Smooth muscle cell (in vitro differentiated cells): Measurements from ENCODE around the gene ARSG. TPM values are rescaled to one million over a fixed set of nuclear protein-coding genes. Genes with fewer than 3 reads are reported as not detected.

Experiments used
- DNase-seq: peaks from one replicate; lab custom pipeline; 2025; ENCODE audit not compliant: unreplicated experiment; lab: John Stamatoyannopoulos, UW
- H2AFZ ChIP-seq: fragments of 200-600 bp; sonication (generic); 2 replicates; pipeline ENCODE4 v1.6.0; 2016; ENCODE audit warnings: antibody characterized with exemption, low read depth, mild to moderate bottlenecking
- H3F3A ChIP-seq: fragments of 200-600 bp; sonication (generic); 2 replicates; pipeline ENCODE4 v1.6.0; 2017; ENCODE audit warnings: antibody characterized with exemption, low read depth
- H3K27ac ChIP-seq: fragments of 200-600 bp; sonication (generic); 2 replicates; pipeline ENCODE4 v1.5.1; 2016; ENCODE audit warnings: low read depth, mild to moderate bottlenecking
- H3K27me3 ChIP-seq: fragments of 200-600 bp; sonication (generic); 2 replicates; pipeline ENCODE4 v1.6.1; 2016; ENCODE audit warnings: low read depth, mild to moderate bottlenecking
- H3K36me3 ChIP-seq: fragments of 200-600 bp; sonication (generic); 2 replicates; pipeline ENCODE4 v1.5.1; 2016; ENCODE audit warnings: low read depth
- H3K4me1 ChIP-seq: fragments of 200-600 bp; sonication (generic); 2 replicates; pipeline ENCODE4 v1.5.1; 2016; ENCODE audit warnings: low read depth
- H3K4me2 ChIP-seq: fragments of 200-600 bp; sonication (generic); 2 replicates; pipeline ENCODE4 v1.6.0; 2016; ENCODE audit warnings: mild to moderate bottlenecking
- H3K4me3 ChIP-seq: fragments of 200-600 bp; sonication (generic); 2 replicates; pipeline ENCODE4 v1.5.1; 2016; ENCODE audit warnings: mild to moderate bottlenecking
- H3K79me2 ChIP-seq: fragments of 200-600 bp; sonication (generic); 2 replicates; pipeline ENCODE4 v1.6.0; 2016; ENCODE audit warnings: low read depth, mild to moderate bottlenecking
- H3K9ac ChIP-seq: fragments of 200-600 bp; sonication (generic); 2 replicates; pipeline ENCODE4 v1.6.0; 2016; ENCODE audit warnings: low read depth
- H3K9me3 ChIP-seq: fragments of 200-600 bp; sonication (generic); replicated peaks from 2 replicates; pipeline ENCODE4 v1.5.1; 2016; ENCODE audit warnings: low read depth
- H4K20me1 ChIP-seq: fragments of 200-600 bp; sonication (generic); 2 replicates; pipeline ENCODE4 v1.6.0; 2016; ENCODE audit warnings: low read depth
- WGBS: methylation state at CpG from one replicate; pipeline ENCODE4 v1.1.7; 2016; ENCODE audit warnings: low lambda C conversion rate; 5-methylcytosine and 5-hydroxymethylcytosine counted together
- polyA plus RNA-seq: library from polyadenylated mRNA; unstranded; fragments of >200 nt; fragmentation: Nextera tagmentation; extraction: Ambion mirVana; gene quantifications from 2 replicates; pipeline ENCODE4 v1.2.1, GENCODE V29; 2016
- total RNA-seq: library from RNA; depleted of rRNA; stranded (reverse); fragments of >200 nt; gene quantifications from 2 replicates; pipeline ENCODE4 v1.2.3, GENCODE V29; 2014
- TF ChIP-seq, protein P1 (sequence below): fragments of 200-600 bp; sonication (generic); IDR thresholded peaks from 2 replicates; pipeline ENCODE4 v1.5.1; 2017; ENCODE audit warnings: borderline replicate concordance, mild to moderate bottlenecking, antibody characterized with exemption; ENCODE audit not compliant: insufficient read depth, poor library complexity, severe bottlenecking

The ARSG gene
- total and polyA plus RNA-seq, 2 experiments from 2014 or later = 1.0 to 2.4 TPM

DNA sequence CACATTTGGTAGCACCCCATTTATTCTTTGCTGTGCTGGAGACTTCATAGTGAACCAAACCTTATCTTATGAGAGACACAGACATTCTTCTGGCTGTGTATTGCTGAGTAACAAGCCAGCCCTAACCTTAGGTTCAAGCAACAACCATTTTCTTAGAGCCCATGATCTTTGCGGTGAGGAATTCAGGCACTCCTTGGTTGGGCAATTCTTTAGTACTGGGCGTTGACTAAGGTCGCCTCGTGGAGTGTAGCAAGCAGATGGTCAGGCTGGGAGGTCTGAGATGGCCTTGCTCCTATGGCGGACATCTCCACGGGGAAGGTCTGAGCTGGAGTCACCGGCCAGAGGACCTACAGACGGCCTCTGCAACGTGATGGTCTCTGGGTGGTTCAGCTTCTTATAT is 43.1 kb downstream of the ARSG start:
- Histone ChIP-seq H3K79me2 (no peaks in the 10 kb centered on the region), H3K9ac (no peak overlapping the region), H4K20me1 (no peaks in the 10 kb centered on the region), H3K27ac (no peak overlapping the region), H3K4me1 (no peaks in the 10 kb centered on the region), H3K4me2 (no peak overlapping the region), H3K9me3 (no peaks in the 10 kb centered on the region), H3F3A (no peaks in the 10 kb centered on the region), H3K27me3 (no peaks in the 10 kb centered on the region), H3K4me3 (no peak overlapping the region), H3K36me3 (no peaks in the 10 kb centered on the region), H2AFZ (no peak overlapping the region)
- no peak for DNase-seq
- 91% methylated on average over 9 of the region's 9 CpGs for WGBS
- TF ChIP-seq, protein P1, sequence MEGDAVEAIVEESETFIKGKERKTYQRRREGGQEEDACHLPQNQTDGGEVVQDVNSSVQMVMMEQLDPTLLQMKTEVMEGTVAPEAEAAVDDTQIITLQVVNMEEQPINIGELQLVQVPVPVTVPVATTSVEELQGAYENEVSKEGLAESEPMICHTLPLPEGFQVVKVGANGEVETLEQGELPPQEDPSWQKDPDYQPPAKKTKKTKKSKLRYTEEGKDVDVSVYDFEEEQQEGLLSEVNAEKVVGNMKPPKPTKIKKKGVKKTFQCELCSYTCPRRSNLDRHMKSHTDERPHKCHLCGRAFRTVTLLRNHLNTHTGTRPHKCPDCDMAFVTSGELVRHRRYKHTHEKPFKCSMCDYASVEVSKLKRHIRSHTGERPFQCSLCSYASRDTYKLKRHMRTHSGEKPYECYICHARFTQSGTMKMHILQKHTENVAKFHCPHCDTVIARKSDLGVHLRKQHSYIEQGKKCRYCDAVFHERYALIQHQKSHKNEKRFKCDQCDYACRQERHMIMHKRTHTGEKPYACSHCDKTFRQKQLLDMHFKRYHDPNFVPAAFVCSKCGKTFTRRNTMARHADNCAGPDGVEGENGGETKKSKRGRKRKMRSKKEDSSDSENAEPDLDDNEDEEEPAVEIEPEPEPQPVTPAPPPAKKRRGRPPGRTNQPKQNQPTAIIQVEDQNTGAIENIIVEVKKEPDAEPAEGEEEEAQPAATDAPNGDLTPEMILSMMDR = no peak

DNA sequence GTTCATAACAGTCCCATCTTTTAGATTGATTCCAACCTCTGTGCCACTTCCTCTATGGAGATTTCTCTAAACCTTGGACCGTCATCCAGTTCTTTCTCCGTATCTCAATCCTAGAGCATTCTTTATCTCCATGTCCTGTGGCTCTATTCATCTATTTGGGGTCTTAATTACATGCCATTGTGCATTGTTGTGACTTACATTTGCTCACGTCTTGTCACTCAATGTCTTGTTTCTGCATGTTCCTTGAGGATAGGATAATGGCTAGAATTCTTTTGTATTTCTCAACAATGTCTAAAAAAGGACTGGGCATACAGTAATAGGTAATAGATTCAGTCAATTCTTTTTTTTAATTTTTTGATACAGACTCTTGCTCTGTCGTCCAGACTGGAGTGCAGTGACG is 50.2 kb downstream of the ARSG start:
- no peak for DNase-seq
- TF ChIP-seq, protein P1 = no peak
- no peak overlapping the region for H3K4me3 ChIP-seq
- no peaks in the 10 kb centered on the region for H3F3A ChIP-seq
- no peaks in the 10 kb centered on the region for H3K9me3 ChIP-seq
- WGBS = 93% methylated on average over 5 of the region's 5 CpGs
- no peak overlapping the region for H3K9ac ChIP-seq
- peaks cover 20% of the 10 kb centered on the region for H3K4me1 ChIP-seq
- no peaks in the 10 kb centered on the region for H4K20me1 ChIP-seq
- no peaks in the 10 kb centered on the region for H3K27me3 ChIP-seq
- H3K36me3 ChIP-seq = no peaks in the 10 kb centered on the region
- no peak overlapping the region for H2AFZ ChIP-seq
- no peak overlapping the region for H3K27ac ChIP-seq
- no peak overlapping the region for H3K4me2 ChIP-seq
- no peaks in the 10 kb centered on the region for H3K79me2 ChIP-seq

DNA sequence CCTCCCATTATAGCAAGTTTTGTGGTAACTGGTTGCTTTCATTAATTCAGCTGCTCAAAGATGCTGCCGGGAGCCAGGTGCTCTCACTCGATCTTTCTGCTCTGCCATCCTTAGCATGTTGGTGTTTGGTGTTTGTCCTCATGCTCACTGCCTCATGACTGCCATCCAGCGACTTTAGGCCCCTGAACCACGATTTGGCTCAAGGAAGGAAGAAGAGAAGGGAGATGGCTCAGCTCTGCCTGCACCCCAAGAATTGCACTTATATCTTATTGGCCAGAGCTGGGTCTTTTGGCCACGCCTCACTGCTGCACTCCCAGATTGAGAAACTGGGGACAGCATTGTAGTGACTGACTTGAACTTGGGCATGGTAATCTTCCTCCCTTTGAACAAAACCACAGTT is 52.7 kb downstream of the ARSG start:
- no peaks in the 10 kb centered on the region for H4K20me1 ChIP-seq
- no peaks in the 10 kb centered on the region for H3K27me3 ChIP-seq
- no peaks in the 10 kb centered on the region for H3K79me2 ChIP-seq
- peaks cover 28% of the 10 kb centered on the region for H3K4me1 ChIP-seq
- no peak overlapping the region for H3K9ac ChIP-seq
- 80% methylated on average over 5 of the region's 5 CpGs for WGBS
- no peak overlapping the region for H3K4me3 ChIP-seq
- no peak for DNase-seq
- no peaks in the 10 kb centered on the region for H3K36me3 ChIP-seq
- H2AFZ ChIP-seq = no peak overlapping the region
- H3K27ac ChIP-seq = no peak overlapping the region
- H3F3A ChIP-seq = no peaks in the 10 kb centered on the region
- no peaks in the 10 kb centered on the region for H3K9me3 ChIP-seq
- no peak overlapping the region for H3K4me2 ChIP-seq
- TF ChIP-seq, protein P1 = no peak

DNA sequence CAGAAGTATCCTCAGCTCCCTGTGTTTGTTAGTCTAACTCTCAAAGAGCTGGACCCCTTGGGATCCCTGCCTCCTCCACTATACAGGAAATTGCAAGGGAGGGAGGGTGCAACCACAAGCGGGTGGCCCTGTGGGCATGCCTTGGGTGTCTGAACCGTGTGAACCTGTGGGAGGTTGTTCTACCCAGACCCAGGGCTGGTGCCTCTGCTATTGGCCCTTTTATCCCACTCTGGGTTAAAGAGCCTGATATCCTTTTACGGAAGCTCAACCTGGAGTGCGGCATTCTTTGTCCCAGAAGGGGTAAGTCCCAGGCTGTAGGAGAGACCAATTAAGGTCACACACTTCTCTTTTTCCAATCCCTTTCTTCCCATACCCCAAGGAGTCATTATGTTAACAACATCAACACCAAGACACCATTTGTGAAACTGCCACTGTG is 53.4 kb downstream of the ARSG start:
- TF ChIP-seq, protein P1 = no peak
- Histone ChIP-seq H3K4me2 (no peak overlapping the region), H3K79me2 (no peaks in the 10 kb centered on the region), H3K9ac (no peak overlapping the region), H3F3A (no peaks in the 10 kb centered on the region), H3K4me3 (no peak overlapping the region), H3K36me3 (no peaks in the 10 kb centered on the region), H4K20me1 (no peaks in the 10 kb centered on the region), H3K27me3 (no peaks in the 10 kb centered on the region), H3K9me3 (no peaks in the 10 kb centered on the region), H3K27ac (no peak overlapping the region), H2AFZ (no peak overlapping the region), H3K4me1 (peaks cover 28% of the 10 kb centered on the region)
- WGBS = 69% methylated on average over 4 of the region's 4 CpGs
- DNase-seq = no peak
